Activated CD4-positive, alpha-beta T cell treated with anti-CD3 and anti-CD28 coated beads, Interleukin-2, Interleukin-6, amounts not matched to agents 100 ng/mL and 50 ng/mL, durations not matched to agents 16 hours and 8 hours (primary cell): ENCODE measurements around the gene USP5.

Experiments used
- DNase-seq: peaks from one replicate; pipeline ENCODE4 v3.0.0-alpha.2; 2020

The USP5 gene

GRCh38 chr12:6851921-6852650 is at the start of gene USP5:
Gene USP5 (plus strand): TSS chr12:6852150. CDS start chr12:6852180, 30 bp downstream.
- DNase-seq = peak; percentile 99

GRCh38 chr12:6807170-6807569 is 44.8 kb upstream of the USP5 start:
- DNase-seq = no peak

- DNase-seq = no peak
These were observed 42.9 kb upstream of the USP5 start for GRCh38 chr12:6809056-6809455.

GRCh38 chr12:6810758-6811157 is 41.2 kb upstream of the USP5 start:
- DNase-seq = no peak

GRCh38 chr12:6813363-6813762 is 38.6 kb upstream of the USP5 start:
- DNase-seq = no peak

GRCh38 chr12:6816598-6816997 is 35.4 kb upstream of the USP5 start:
- no peak for DNase-seq

GRCh38 chr12:6817098-6817497 is 34.9 kb upstream of the USP5 start:
- DNase-seq = no peak

- DNase-seq = no peak
These were observed 34.2 kb upstream of the USP5 start for GRCh38 chr12:6817662-6818157.

- no peak for DNase-seq
These were observed 33.7 kb upstream of the USP5 start for GRCh38 chr12:6818222-6818621.

GRCh38 chr12:6818645-6819044 is 33.3 kb upstream of the USP5 start:
- DNase-seq = no peak

GRCh38 chr12:6819106-6820030 is 32.6 kb upstream of the USP5 start:
- no peak for DNase-seq

- DNase-seq = no peak
These were observed 31.8 kb upstream of the USP5 start for GRCh38 chr12:6820166-6820565.

GRCh38 chr12:6821591-6822425 is 30.1 kb upstream of the USP5 start, which contains the start of gene GPR162:
Gene GPR162 (plus strand): TSS chr12:6821821. CDS start chr12:6823899, 2,078 bp downstream.
- no peak for DNase-seq

- DNase-seq = no peak
These were observed 29.4 kb upstream of the USP5 start for GRCh38 chr12:6822426-6823135.

GRCh38 chr12:6823182-6824084 is 28.5 kb upstream of the USP5 start:
- no peak for DNase-seq

- no peak for DNase-seq
These were observed 27.7 kb upstream of the USP5 start for GRCh38 chr12:6824085-6824775.

GRCh38 chr12:6824901-6825381 is 27.0 kb upstream of the USP5 start:
- no peak for DNase-seq

GRCh38 chr12:6825398-6826124 is 26.4 kb upstream of the USP5 start:
- DNase-seq = peak; percentile 86

- DNase-seq = no peak
These were observed 25.7 kb upstream of the USP5 start for GRCh38 chr12:6826125-6826733.
